Neural cell (in vitro differentiated cells): ENCODE measurements around the gene CSNK2A3. TPM values are rescaled to one million over a fixed set of nuclear protein-coding genes. Genes with fewer than 3 reads are reported as not detected.

Experiments used
- H2AFZ ChIP-seq: fragments of 200-600, 300-800 bp; sonication (generic), shearing (Covaris generic); 2 replicates; pipeline ENCODE4 v1.6.0; 2014; ENCODE audit warnings: low read depth, mild to moderate bottlenecking, antibody characterized with exemption, low read length, moderate library complexity
- H3F3A ChIP-seq: fragments of 200-600 bp; shearing (Covaris generic); 2 replicates; pipeline ENCODE4 v1.6.1; 2016; ENCODE audit warnings: mild to moderate bottlenecking, moderate library complexity, mixed read lengths, antibody characterized with exemption, low read length; ENCODE audit not compliant: insufficient read depth, poor library complexity, severe bottlenecking
- H3K27ac ChIP-seq: fragments of 200-600, 300-800 bp; sonication (generic), shearing (Covaris generic); 2 replicates; pipeline ENCODE4 v1.5.1; 2014; ENCODE audit warnings: mild to moderate bottlenecking, low read length, moderate library complexity
- H3K27me3 ChIP-seq: fragments of 300-800, 200-600 bp; sonication (generic), shearing (Covaris generic); 2 replicates; pipeline ENCODE4 v1.6.0; 2014; ENCODE audit warnings: mild to moderate bottlenecking, low read depth, low read length, moderate library complexity; ENCODE audit not compliant: insufficient read depth
- H3K36me3 ChIP-seq: fragments of 300-800, 200-600 bp; sonication (generic), shearing (Covaris generic); 2 replicates; pipeline ENCODE4 v1.5.1; 2014; ENCODE audit warnings: mild to moderate bottlenecking, antibody characterized with exemption, low read length, moderate library complexity; ENCODE audit not compliant: insufficient read depth
- H3K4me2 ChIP-seq: fragments of 300-800, 200-600 bp; sonication (generic), shearing (Covaris generic); 2 replicates; pipeline ENCODE4 v1.6.0; 2014; ENCODE audit warnings: mild to moderate bottlenecking, low read length
- H3K4me3 ChIP-seq: fragments of 300-800, 200-600 bp; sonication (generic), shearing (Covaris generic); 2 replicates; pipeline ENCODE4 v1.5.1; 2014; ENCODE audit warnings: mild to moderate bottlenecking, low read length, moderate library complexity
- H3K79me2 ChIP-seq: fragments of 200-600 bp; shearing (Covaris generic); replicated peaks from 2 replicates; pipeline ENCODE4 v1.6.0; 2014; ENCODE audit warnings: mild to moderate bottlenecking, low read length, moderate library complexity; ENCODE audit not compliant: insufficient read depth
- H3K9ac ChIP-seq: fragments of 300-800, 200-600 bp; sonication (generic), shearing (Covaris generic); 2 replicates; pipeline ENCODE4 v1.6.1; 2016; ENCODE audit warnings: mild to moderate bottlenecking, low read length, mixed read lengths
- H3K9me2 ChIP-seq: fragments of 200-600 bp; shearing (Covaris generic); 2 replicates; pipeline ENCODE4 v1.6.1; 2016; ENCODE audit warnings: mild to moderate bottlenecking, low read length, mixed read lengths; ENCODE audit not compliant: insufficient read depth
- H3K9me3 ChIP-seq: fragments of 200-600, 300-800 bp; sonication (generic), shearing (Covaris generic); 2 replicates; pipeline ENCODE4 v1.6.1; 2016; ENCODE audit warnings: mild to moderate bottlenecking, mixed run types, low read length, moderate library complexity, mixed read lengths
- H4K20me1 ChIP-seq: fragments of 200-600 bp; shearing (Covaris generic); 2 replicates; pipeline ENCODE4 v1.6.1; 2016; ENCODE audit warnings: mild to moderate bottlenecking, mixed run types; ENCODE audit not compliant: insufficient read depth
- EP300 ChIP-seq: fragments of 450-650 bp; conservative IDR thresholded peaks from 2 replicates; pipeline ENCODE4 v1.6.1; 2014; ENCODE audit warnings: antibody characterized with exemption, mild to moderate bottlenecking, moderate library complexity; ENCODE audit not compliant: poor library complexity, severe bottlenecking
- EZH2 ChIP-seq: fragments of 200-600, 300-800 bp; shearing (Covaris generic), sonication (generic); IDR thresholded peaks from 2 replicates; pipeline ENCODE4 v1.6.1; 2014; ENCODE audit warnings: antibody characterized with exemption, low read length, borderline replicate concordance, mild to moderate bottlenecking; ENCODE audit not compliant: insufficient read depth, poor library complexity, severe bottlenecking
- POLR2AphosphoS5 ChIP-seq: IDR thresholded peaks from 2 replicates; pipeline ENCODE4 v1.6.1; 2012
- RAD21 ChIP-seq: fragments of 450-650 bp; conservative IDR thresholded peaks from 2 replicates; pipeline ENCODE4 v1.6.1; 2014; ENCODE audit warnings: antibody characterized with exemption, mild to moderate bottlenecking, moderate library complexity
- REST ChIP-seq: IDR thresholded peaks from 2 replicates; pipeline ENCODE4 v1.6.1; 2012; ENCODE audit warnings: borderline replicate concordance
- polyA plus RNA-seq: library from polyadenylated mRNA; depleted of rRNA; stranded (reverse); fragments of >200 nt; gene quantifications from 2 replicates; pipeline ENCODE4 v1.2.3, GENCODE V29; 2014

Gene CSNK2A3
- polyA plus RNA-seq, 1 donor from 2014 or later: 2.1 TPM

DNA sequence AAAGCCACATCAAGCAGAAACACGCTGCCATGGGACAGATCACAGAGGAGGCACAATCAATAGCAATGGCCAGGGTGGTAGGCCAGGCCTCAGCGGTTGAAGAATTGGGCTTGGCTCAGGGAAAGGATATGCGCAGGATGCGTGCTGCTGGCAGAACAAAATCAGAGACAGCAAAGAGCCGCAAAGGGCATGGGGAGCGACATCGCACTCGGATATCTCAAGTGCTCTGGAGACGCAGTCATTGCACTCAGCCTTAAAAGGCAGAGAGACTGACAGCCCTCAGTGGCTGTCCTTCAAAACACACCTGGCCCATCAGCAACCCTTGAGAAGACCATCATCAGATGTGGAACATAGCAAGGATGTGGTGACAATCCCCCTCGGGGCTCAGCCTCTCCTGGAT lies 50.5 kb downstream of the CSNK2A3 start:
- Histone ChIP-seq H2AFZ (no peak overlapping the region), H3K27ac (no peak overlapping the region), H3K79me2 (no peaks in the 10 kb centered on the region), H3K4me3 (no peak overlapping the region), H4K20me1 (no peaks in the 10 kb centered on the region), H3K9me2 (no peaks in the 10 kb centered on the region), H3K9ac (no peak overlapping the region), H3K4me2 (no peak overlapping the region), H3K27me3 (no peaks in the 10 kb centered on the region), H3K36me3 (no peaks in the 10 kb centered on the region), H3K9me3 (no peaks in the 10 kb centered on the region), H3F3A (no peaks in the 10 kb centered on the region)
- TF ChIP-seq EZH2: no peak
- no peak for TF ChIP-seq POLR2AphosphoS5
- no peak for TF ChIP-seq EP300
- TF ChIP-seq RAD21: no peak
- TF ChIP-seq REST: no peak
